ENCODE results near the gene SMAD7. TPM values are rescaled to one million over a fixed set of nuclear protein-coding genes. Genes with fewer than 3 reads are reported as not detected.
A peak's percentile ranks its signal among the peaks of the same experiment; 100 is the strongest.

Gene SMAD7
- total and polyA plus RNA-seq, 2 experiments from 2014 or later = 11.8 to 29.8 TPM

- 0 out of 2 replicates have a peak, but pooled peaks cover 3% of the 10 kb centered on the region for H3F3A ChIP-seq (replicated peaks; ENCODE audit: low read depth)
- no peak overlapping the region for H3K4me3 ChIP-seq
- no peaks in the 10 kb centered on the region for H4K20me1 ChIP-seq (replicated peaks; ENCODE audit: insufficient read depth)
- Mint-ChIP-seq H3K27me3 (ENCODE audit: insufficient read depth, low read depth, poor library complexity) (peaks cover 42% of the 10 kb centered on the region), H3K4me3 (no peak overlapping the region), H3K9me3 (no peaks in the 10 kb centered on the region; the same call in 1 of the 3 replicates), H3K27ac (no peak overlapping the region), H3K4me1 (peaks cover 35% of the 10 kb centered on the region), H3K36me3 (ENCODE audit: low read depth) (no peaks in the 10 kb centered on the region)
- H3K27ac ChIP-seq (ENCODE audit: low read depth) = no peak overlapping the region
- H3K27me3 ChIP-seq (ENCODE audit: insufficient read depth) = peaks cover 31% of the 10 kb centered on the region
- DNase-seq (ENCODE audit: low spot score) = no peak
- H3K4me1 ChIP-seq (ENCODE audit: insufficient read depth) = peaks cover 27% of the 10 kb centered on the region
- no peaks in the 10 kb centered on the region for H3K36me3 ChIP-seq (ENCODE audit: insufficient read depth)
- TF ChIP-seq STAT1 (IDR thresholded peaks at IDR 0.05; ENCODE audit: unreplicated experiment) (no peak), ZNF462 (CRISPR knock-in tag; IDR thresholded peaks at IDR 0.05) (no peak)
- H3K9me2 ChIP-seq (ENCODE audit: insufficient read depth) = no peaks in the 10 kb centered on the region; the same call in 1 of the 2 replicates
- no peak for ATAC-seq
- no peak overlapping the region for H3K4me2 ChIP-seq
- H3K79me2 ChIP-seq (replicated peaks; ENCODE audit: insufficient read depth) = no peaks in the 10 kb centered on the region
- no peak overlapping the region for H2AFZ ChIP-seq
These were observed 27.1 kb upstream of the SMAD7 start for GRCh38 chr18:48977914-48978313.

- peak; percentile 66 for DNase-seq (ENCODE audit: low spot score)
- TF ChIP-seq ZNF331 (CRISPR knock-in tag; IDR thresholded peaks at IDR 0.05; ENCODE audit: low read depth) (no peak), ETS1 (IDR thresholded peaks at IDR 0.05) (no peak), POLR2AphosphoS5 (IDR thresholded peaks at IDR 0.05; ENCODE audit: low read depth) (0 out of 2 replicates have a peak, but pooled peaks have one; percentile 45), EZH2 (IDR thresholded peaks at IDR 0.05; ENCODE audit: low read depth, unreplicated experiment) (no peak)
- Histone ChIP-seq H3K4me2 (peak overlapping the region; percentile 93), H3K4me3 (peak overlapping the region; percentile 66), H3K9me2 (ENCODE audit: insufficient read depth) (no peaks in the 10 kb centered on the region; the same call in 1 of the 2 replicates), H3F3A (replicated peaks; ENCODE audit: low read depth) (0 out of 2 replicates have a peak, but pooled peaks cover 3% of the 10 kb centered on the region), H3K36me3 (ENCODE audit: insufficient read depth) (no peaks in the 10 kb centered on the region), H3K27me3 (ENCODE audit: insufficient read depth) (peaks cover 34% of the 10 kb centered on the region), H3K27ac (ENCODE audit: low read depth) (no peak overlapping the region), H2AFZ (peak overlapping the region; percentile 52; the same call in 1 of the 2 replicates), H3K79me2 (replicated peaks; ENCODE audit: insufficient read depth) (no peaks in the 10 kb centered on the region), H3K4me1 (ENCODE audit: insufficient read depth) (peaks cover 27% of the 10 kb centered on the region), H4K20me1 (replicated peaks; ENCODE audit: insufficient read depth) (no peaks in the 10 kb centered on the region)
- ATAC-seq = peak; percentile 18
- Mint-ChIP-seq H3K9me3 (no peaks in the 10 kb centered on the region; the same call in 1 of the 3 replicates), H3K4me3 (peak overlapping the region; percentile 73), H3K36me3 (ENCODE audit: low read depth) (no peaks in the 10 kb centered on the region), H3K4me1 (peaks cover 31% of the 10 kb centered on the region), H3K27me3 (ENCODE audit: insufficient read depth, low read depth, poor library complexity) (peaks cover 41% of the 10 kb centered on the region), H3K27ac (no peak overlapping the region)
These were observed 25.3 kb upstream of the SMAD7 start for GRCh38 chr18:48975817-48976649.
